Upper lobe of left lung (tissue), 6 donors: ENCODE measurements around the gene IGHMBP2. TPM values are rescaled to one million over a fixed set of nuclear protein-coding genes. Genes with fewer than 3 reads are reported as not detected.

Experiments used
- ATAC-seq, 2 donors: fragments of 200-7000 bp; cut with Tn5 transposase; one replicate each; pipeline ENCODE4 v1.9.1; 2022; ENCODE audit warnings: mild to moderate bottlenecking in 2 of 2, moderate library complexity in 2 of 2; ENCODE audit not compliant: low FRiP score in 2 of 2
- DNase-seq, 2 donors: peaks; one replicate each; pipeline ENCODE4 v3.0.0-alpha.2; 2019 to 2020
- H3K27ac ChIP-seq, 4 donors: fragments of 200-600 bp; sonication (generic); one replicate each; pipeline ENCODE4 v1.5.1; 2016 to 2019
- H3K27me3 ChIP-seq, 4 donors: fragments of 200-600 bp; sonication (generic); one replicate each; pipeline ENCODE4 v1.5.1; 2017 to 2019
- H3K36me3 ChIP-seq, 4 donors: fragments of 200-600 bp; sonication (generic); one replicate each; pipeline ENCODE4 v1.5.1; 2016 to 2019
- H3K4me1 ChIP-seq, 4 donors: fragments of 200-600 bp; sonication (generic); one replicate each; pipeline ENCODE4 v1.5.1; 2018 to 2019
- H3K4me3 ChIP-seq, 4 donors: fragments of 200-600 bp; sonication (generic); one replicate each; pipeline ENCODE4 v1.5.1; 2017 to 2019; ENCODE audit warnings: mild to moderate bottlenecking in 2 of 4, moderate library complexity in 1 of 4
- H3K9me3 ChIP-seq, 4 donors: fragments of 200-600 bp; sonication (generic); one replicate each; pipeline ENCODE4 v1.5.1; 2018 to 2019
- CTCF ChIP-seq, 6 experiments: fragments of 450-650 bp in 4 of 6; fragments of 200-600 bp in 2 of 6; sonication (generic) in 2 of 6; IDR thresholded peaks; one replicate each; pipeline ENCODE4 v1.5.1; 2016 to 2019; ENCODE audit warnings: antibody characterized with exemption in 6 of 6
- EP300 ChIP-seq, 4 donors: sonication (generic); formaldehyde crosslinking; IDR thresholded peaks; one replicate each; pipeline ENCODE4 v1.5.1; 2017; ENCODE audit warnings: antibody characterized with exemption in 4 of 4, control low read depth in 2 of 4
- POLR2A ChIP-seq, 4 donors: fragments of 450-650 bp; IDR thresholded peaks; one replicate each; pipeline ENCODE4 v1.5.1; 2016 to 2017; ENCODE audit warnings: antibody characterized with exemption in 4 of 4, mild to moderate bottlenecking in 2 of 4
- POLR2AphosphoS5 ChIP-seq, 2 donors: sonication (generic); formaldehyde crosslinking; IDR thresholded peaks; one replicate each; pipeline ENCODE4 v1.5.1; 2017; ENCODE audit warnings: antibody characterized with exemption in 2 of 2
- WGBS, 2 donors: methylation state at CpG; one replicate each; pipeline ENCODE4 v1.1.5; 2017 to 2018; 5-methylcytosine and 5-hydroxymethylcytosine counted together
- total RNA-seq, 6 donors: library from RNA; depleted of rRNA in 4 of 6; stranded (reverse); fragments of >200 nt in 4 of 6; gene quantifications; one replicate each; pipeline versions ENCODE4 v1.1.0 to v1.2.1, GENCODE V29; 2016 to 2021
- donor health status: DM: no; HTN: no; CAD: no; lungs with moderate emphysema.
- donor health status: DM: no; HTN: yes; CAD: no; lungs with severe emphysema.

The IGHMBP2 gene
- total RNA-seq, 6 donors from 2014 or later: 11.7 to 84.9 (median 18.9) TPM

- TF ChIP-seq POLR2AphosphoS5 (IDR thresholded peaks at IDR 0.05): no peak
- TF ChIP-seq POLR2A (IDR thresholded peaks at IDR 0.05): no peak
- TF ChIP-seq CTCF (IDR thresholded peaks at IDR 0.05): no peak
- TF ChIP-seq EP300 (IDR thresholded peaks at IDR 0.05): no peak
- DNase-seq: no peak
- no peak overlapping the region for H3K4me3 ChIP-seq
- ATAC-seq: no peak
- no peaks in the 10 kb centered on the region for H3K9me3 ChIP-seq
- 90 to 93% methylated on average over 8 of the region's 8 CpGs for WGBS, 2 donors
- H3K36me3 ChIP-seq: no peaks in the 10 kb centered on the region
- H3K27me3 ChIP-seq: peaks cover 0 to 10% (median 2%) of the 10 kb centered on the region in 4 donors
- H3K27ac ChIP-seq: no peak overlapping the region
- peaks cover 9 to 18% (median 16%) of the 10 kb centered on the region in 4 donors for H3K4me1 ChIP-seq
Observed at GRCh38 chr11:68857037-68857586, 46.6 kb upstream of the IGHMBP2 start.

GRCh38 chr11:68859123-68859522 lies 44.6 kb upstream of the IGHMBP2 start:
- DNase-seq (no peak), ATAC-seq (no peak)
- no peak overlapping the region for H3K27ac ChIP-seq
- H3K4me3 ChIP-seq: no peak overlapping the region
- H3K4me1 ChIP-seq: peaks cover 9 to 18% (median 16%) of the 10 kb centered on the region in 4 donors
- H3K36me3 ChIP-seq: no peaks in the 10 kb centered on the region
- H3K9me3 ChIP-seq: peaks cover 0 to 7% (median 4%) of the 10 kb centered on the region in 4 donors
- no peak for TF ChIP-seq POLR2A (IDR thresholded peaks at IDR 0.05)
- no peak for TF ChIP-seq EP300 (IDR thresholded peaks at IDR 0.05)
- TF ChIP-seq CTCF (IDR thresholded peaks at IDR 0.05): no peak
- TF ChIP-seq POLR2AphosphoS5 (IDR thresholded peaks at IDR 0.05): no peak
- 85 to 88% methylated on average over 8 of the region's 8 CpGs for WGBS, 2 donors
- peaks cover 0 to 7% (median 2%) of the 10 kb centered on the region in 4 donors for H3K27me3 ChIP-seq

GRCh38 chr11:68862421-68862820 lies 41.3 kb upstream of the IGHMBP2 start:
- no peak for DNase-seq
- H3K36me3 ChIP-seq: no peaks in the 10 kb centered on the region
- no peak for TF ChIP-seq EP300 (IDR thresholded peaks at IDR 0.05)
- no peak for TF ChIP-seq POLR2A (IDR thresholded peaks at IDR 0.05)
- no peak for TF ChIP-seq POLR2AphosphoS5 (IDR thresholded peaks at IDR 0.05)
- no peak for TF ChIP-seq CTCF (IDR thresholded peaks at IDR 0.05)
- no peak overlapping the region for H3K4me3 ChIP-seq
- H3K4me1 ChIP-seq: no peaks in the 10 kb centered on the region
- H3K27me3 ChIP-seq: no peaks in the 10 kb centered on the region
- WGBS, 2 donors: 80 to 81% methylated on average over 6 of the region's 6 CpGs
- no peak overlapping the region for H3K27ac ChIP-seq
- H3K9me3 ChIP-seq: peaks cover 0 to 8% (median 4%) of the 10 kb centered on the region in 4 donors
- no peak for ATAC-seq

GRCh38 chr11:68863553-68864265 lies 40.0 kb upstream of the IGHMBP2 start:
- TF ChIP-seq CTCF (IDR thresholded peaks at IDR 0.05) (no peak), POLR2AphosphoS5 (IDR thresholded peaks at IDR 0.05) (no peak), EP300 (IDR thresholded peaks at IDR 0.05) (no peak), POLR2A (IDR thresholded peaks at IDR 0.05) (no peak)
- no peak overlapping the region for H3K27ac ChIP-seq
- DNase-seq (no peak), ATAC-seq (no peak)
- WGBS, 2 donors: 90 to 98% methylated on average over 3 of the region's 3 CpGs
- no peaks in the 10 kb centered on the region for H3K36me3 ChIP-seq
- peaks cover 0 to 8% (median 4%) of the 10 kb centered on the region in 4 donors for H3K9me3 ChIP-seq
- no peaks in the 10 kb centered on the region for H3K4me1 ChIP-seq
- H3K4me3 ChIP-seq: no peak overlapping the region
- H3K27me3 ChIP-seq: no peaks in the 10 kb centered on the region
